ENCODE measurements around the gene EIF4E. TPM values are rescaled to one million over a fixed set of nuclear protein-coding genes. Genes with fewer than 3 reads are reported as not detected.
"Not testable (repeated sequence)": the region's sequence is repeated elsewhere in the genome, so short reads cannot be mapped to it uniquely, and the experiment has no call there.

The EIF4E gene
- total RNA-seq, 1 experiment from 2014 or later: 224 TPM

GRCh38 chr4:98886382-98886781 is 42.6 kb downstream of the EIF4E start:
- H3K36me3 ChIP-seq: peaks cover 88% of the 10 kb centered on the region
- not testable (repeated sequence) for DNase-seq (ENCODE audit: low read depth in 1 of 2, low spot score in 2 of 2); H3K27ac ChIP-seq; H3K27me3 ChIP-seq (replicated peaks); H3K9me3 ChIP-seq (replicated peaks); H3K4me1 ChIP-seq (replicated peaks); H3K4me3 ChIP-seq

DNA sequence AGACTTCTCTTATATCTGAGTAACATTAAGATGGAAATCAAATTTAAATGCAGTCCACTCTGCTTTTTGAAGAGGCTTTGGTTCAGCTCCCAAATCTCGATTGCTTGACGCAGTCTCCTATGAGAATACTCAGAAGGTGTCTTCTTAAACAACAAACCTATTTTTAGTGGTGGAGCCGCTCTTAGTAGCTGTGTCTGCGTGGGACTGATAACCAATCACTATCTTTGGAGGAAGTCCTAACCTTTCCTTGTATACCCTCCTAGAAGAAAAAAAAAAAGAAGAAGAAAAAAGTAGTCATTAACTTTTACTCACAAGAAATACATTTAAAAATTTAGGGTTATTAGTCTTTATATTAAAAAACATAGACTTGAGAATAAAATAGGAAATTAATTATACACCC is 48.0 kb downstream of the EIF4E start:
- H3K4me1 ChIP-seq (replicated peaks); H3K9me3 ChIP-seq (replicated peaks); H3K4me3 ChIP-seq; H3K27me3 ChIP-seq (replicated peaks); H3K27ac ChIP-seq; DNase-seq (ENCODE audit: low read depth in 1 of 2, low spot score in 2 of 2): not testable (repeated sequence)
- peaks cover 48% of the 10 kb centered on the region for H3K36me3 ChIP-seq

GRCh38 chr4:98879515-98879914 is 49.4 kb downstream of the EIF4E start:
- no peak for DNase-seq (ENCODE audit: low read depth in 1 of 2, low spot score in 2 of 2)
- no peaks in the 10 kb centered on the region for H3K9me3 ChIP-seq (replicated peaks)
- H3K27ac ChIP-seq: no peak overlapping the region
- H3K4me1 ChIP-seq (replicated peaks): no peaks in the 10 kb centered on the region
- H3K36me3 ChIP-seq: peaks cover 35% of the 10 kb centered on the region
- no peaks in the 10 kb centered on the region for H3K27me3 ChIP-seq (replicated peaks)
- H3K4me3 ChIP-seq: no peak overlapping the region

- DNase-seq (ENCODE audit: low read depth in 1 of 2, low spot score in 2 of 2): no peak
- Histone ChIP-seq H3K4me1 (replicated peaks) (no peaks in the 10 kb centered on the region), H3K36me3 (peaks cover 8% of the 10 kb centered on the region; the same call in 1 of the 2 replicates)
These were observed 55.9 kb downstream of the EIF4E start for GRCh38 chr4:98873059-98873458.

DNA sequence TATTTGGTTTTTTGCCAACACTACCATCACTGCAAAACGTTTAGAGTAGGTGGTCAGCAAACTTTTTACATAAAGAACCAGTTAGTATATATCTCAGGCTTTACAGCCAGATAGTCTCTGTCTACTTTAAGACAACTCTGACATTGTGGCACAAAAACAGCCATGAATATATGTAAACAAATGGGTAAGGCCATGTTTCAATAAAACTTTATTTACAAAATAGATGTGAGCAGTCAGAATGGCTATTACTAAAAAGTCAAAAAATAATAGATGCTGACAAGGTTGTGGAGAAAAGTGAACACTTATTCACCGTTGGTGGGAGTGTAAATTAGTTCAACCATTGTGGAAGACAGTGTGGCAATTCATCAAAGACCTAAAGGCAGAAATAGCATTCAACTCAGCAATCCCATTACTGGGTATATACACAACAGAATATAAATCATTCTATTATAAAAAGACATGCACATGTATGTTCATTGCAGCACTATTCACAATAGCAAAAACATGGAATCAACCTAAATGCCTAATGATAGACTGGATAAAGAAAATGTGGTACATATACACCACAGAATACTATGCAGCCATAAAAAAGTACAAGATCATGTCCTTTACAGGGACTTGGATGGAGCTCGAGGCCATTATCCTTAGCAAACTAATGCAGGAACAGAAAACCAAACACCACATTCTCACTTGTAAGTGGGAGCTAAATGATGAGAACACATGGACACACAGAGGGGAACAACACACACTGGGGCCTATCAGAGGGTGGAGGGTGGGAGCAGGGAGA is 56.6 kb downstream of the EIF4E start:
- H3K4me3 ChIP-seq; H3K4me1 ChIP-seq (replicated peaks); H3K27ac ChIP-seq; H3K36me3 ChIP-seq; H3K9me3 ChIP-seq (replicated peaks); DNase-seq (ENCODE audit: low read depth in 1 of 2, low spot score in 2 of 2); H3K27me3 ChIP-seq (replicated peaks): not testable (repeated sequence)

More at GRCh38 chr4:98873059-98873458, 55.9 kb downstream of the EIF4E start:
- Histone ChIP-seq H3K9me3 (replicated peaks) (no peaks in the 10 kb centered on the region), H3K27ac (no peak overlapping the region), H3K27me3 (replicated peaks) (no peaks in the 10 kb centered on the region), H3K4me3 (no peak overlapping the region)

DNA sequence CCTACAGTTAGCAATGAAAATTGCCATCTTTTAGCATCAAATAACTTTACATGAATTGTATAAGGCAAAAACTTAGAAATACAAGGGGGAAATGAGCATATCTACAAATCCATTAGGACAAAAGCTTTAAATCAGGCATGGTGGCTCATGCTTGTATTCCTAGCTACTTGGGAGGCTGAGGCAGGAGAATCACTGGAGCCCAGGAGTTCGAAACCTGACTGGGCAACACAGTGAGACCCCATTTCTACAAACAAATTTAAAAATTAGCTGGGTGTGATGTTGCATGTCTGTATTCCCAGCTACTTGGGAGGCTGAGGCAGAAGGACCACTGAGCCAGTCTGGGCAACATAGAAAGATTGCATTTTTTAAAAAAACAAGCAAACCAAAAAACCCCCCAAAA is 61.3 kb downstream of the EIF4E start:
- Histone ChIP-seq H3K27ac (no peak overlapping the region), H3K4me1 (replicated peaks) (no peaks in the 10 kb centered on the region), H3K9me3 (replicated peaks) (no peaks in the 10 kb centered on the region), H3K27me3 (replicated peaks) (no peaks in the 10 kb centered on the region), H3K4me3 (no peak overlapping the region), H3K36me3 (no peaks in the 10 kb centered on the region)
- DNase-seq (ENCODE audit: low read depth in 1 of 2, low spot score in 2 of 2): no peak

- H3K27me3 ChIP-seq (replicated peaks): no peaks in the 10 kb centered on the region
- no peaks in the 10 kb centered on the region for H3K36me3 ChIP-seq
- H3K27ac ChIP-seq: no peak overlapping the region
- no peak overlapping the region for H3K4me3 ChIP-seq
- no peaks in the 10 kb centered on the region for H3K4me1 ChIP-seq (replicated peaks)
- no peak for DNase-seq (ENCODE audit: low read depth in 1 of 2, low spot score in 2 of 2)
- no peaks in the 10 kb centered on the region for H3K9me3 ChIP-seq (replicated peaks)
These were observed 63.9 kb downstream of the EIF4E start for GRCh38 chr4:98865059-98865458.

DNA sequence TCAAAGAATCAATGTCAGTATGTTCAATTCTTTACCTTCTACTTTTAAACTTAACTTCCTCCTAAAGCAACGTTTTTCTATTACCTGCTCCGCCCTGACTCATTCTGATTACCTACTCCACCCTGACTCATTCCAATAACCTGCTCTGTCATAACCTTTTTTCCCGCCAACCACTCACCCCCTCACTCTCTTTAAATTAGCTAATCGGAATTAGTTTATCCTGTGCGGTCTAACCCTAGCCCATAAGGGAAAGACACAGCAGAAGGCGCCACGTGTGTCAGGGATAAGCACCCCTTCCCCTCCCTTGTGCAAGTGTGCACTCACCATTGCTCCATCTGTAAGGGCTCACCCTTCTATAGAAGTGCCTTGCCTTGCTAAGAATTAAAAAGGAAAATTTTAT is 64.4 kb downstream of the EIF4E start:
- no peak for DNase-seq (ENCODE audit: low read depth in 1 of 2, low spot score in 2 of 2)
- H3K27me3 ChIP-seq (replicated peaks): no peaks in the 10 kb centered on the region
- no peak overlapping the region for H3K27ac ChIP-seq

DNA sequence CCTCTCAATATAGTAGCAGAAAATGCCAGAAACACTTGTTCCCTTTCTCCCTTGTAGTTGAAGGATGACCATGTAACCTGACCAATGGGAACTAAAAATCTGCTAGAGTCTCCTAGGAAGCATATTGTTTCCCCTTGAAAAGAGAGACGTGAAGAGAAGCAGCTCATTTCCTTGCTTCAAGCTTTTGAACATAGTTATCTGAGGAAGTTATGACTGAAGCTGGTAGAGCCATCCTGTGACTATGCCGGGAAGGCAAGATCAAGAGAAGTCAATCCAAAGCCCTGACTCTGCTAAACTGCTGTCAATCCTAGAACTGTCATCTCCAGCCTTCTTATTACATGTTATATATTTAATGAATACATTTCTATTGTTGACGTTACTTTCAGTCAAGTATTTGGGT is 66.6 kb downstream of the EIF4E start:
- no peak for DNase-seq (ENCODE audit: low read depth in 1 of 2, low spot score in 2 of 2)
- H3K27me3 ChIP-seq (replicated peaks): no peaks in the 10 kb centered on the region
- H3K4me1 ChIP-seq (replicated peaks): no peaks in the 10 kb centered on the region
- H3K36me3 ChIP-seq: no peaks in the 10 kb centered on the region
- H3K4me3 ChIP-seq: no peak overlapping the region
- no peak overlapping the region for H3K27ac ChIP-seq
- H3K9me3 ChIP-seq (replicated peaks): no peaks in the 10 kb centered on the region

More for the DNA sequence above, 64.4 kb downstream of the EIF4E start:
- no peaks in the 10 kb centered on the region for H3K9me3 ChIP-seq (replicated peaks)
- no peak overlapping the region for H3K4me3 ChIP-seq
- H3K36me3 ChIP-seq: no peaks in the 10 kb centered on the region
- H3K4me1 ChIP-seq (replicated peaks): no peaks in the 10 kb centered on the region

- no peak for DNase-seq (ENCODE audit: low read depth in 1 of 2, low spot score in 2 of 2)
- Histone ChIP-seq H3K36me3 (no peaks in the 10 kb centered on the region), H3K9me3 (replicated peaks) (no peaks in the 10 kb centered on the region), H3K27me3 (replicated peaks) (no peaks in the 10 kb centered on the region), H3K4me1 (replicated peaks) (no peaks in the 10 kb centered on the region), H3K4me3 (no peak overlapping the region), H3K27ac (no peak overlapping the region)
These were observed 67.6 kb downstream of the EIF4E start for GRCh38 chr4:98861100-98861884.

GRCh38 chr4:98851806-98852205 is 77.1 kb downstream of the EIF4E start:
- no peak overlapping the region for H3K27ac ChIP-seq
- no peaks in the 10 kb centered on the region for H3K27me3 ChIP-seq (replicated peaks)
- no peaks in the 10 kb centered on the region for H3K9me3 ChIP-seq (replicated peaks)
- peaks cover 11% of the 10 kb centered on the region for H3K4me1 ChIP-seq (replicated peaks)
- H3K36me3 ChIP-seq: no peaks in the 10 kb centered on the region
- no peak overlapping the region for H3K4me3 ChIP-seq
- peak in 1 of 2 experiments; percentile 16 for DNase-seq (ENCODE audit: low read depth in 1 of 2, low spot score in 2 of 2)

GRCh38 chr4:98850937-98851336 is 78.0 kb downstream of the EIF4E start:
- no peak overlapping the region for H3K4me3 ChIP-seq
- no peaks in the 10 kb centered on the region for H3K9me3 ChIP-seq (replicated peaks)
- no peaks in the 10 kb centered on the region for H3K36me3 ChIP-seq
- H3K27me3 ChIP-seq (replicated peaks): no peaks in the 10 kb centered on the region
- H3K4me1 ChIP-seq (replicated peaks): peaks cover 11% of the 10 kb centered on the region
- H3K27ac ChIP-seq: no peak overlapping the region
- no peak for DNase-seq (ENCODE audit: low read depth in 1 of 2, low spot score in 2 of 2)

- Histone ChIP-seq H3K9me3 (replicated peaks) (no peaks in the 10 kb centered on the region), H3K36me3 (no peaks in the 10 kb centered on the region), H3K4me1 (replicated peaks) (peaks cover 11% of the 10 kb centered on the region), H3K4me3 (no peak overlapping the region), H3K27ac (no peak overlapping the region), H3K27me3 (replicated peaks) (no peaks in the 10 kb centered on the region)
- no peak for DNase-seq (ENCODE audit: low read depth in 1 of 2, low spot score in 2 of 2)
These were observed 80.5 kb downstream of the EIF4E start for GRCh38 chr4:98848448-98848847.

DNA sequence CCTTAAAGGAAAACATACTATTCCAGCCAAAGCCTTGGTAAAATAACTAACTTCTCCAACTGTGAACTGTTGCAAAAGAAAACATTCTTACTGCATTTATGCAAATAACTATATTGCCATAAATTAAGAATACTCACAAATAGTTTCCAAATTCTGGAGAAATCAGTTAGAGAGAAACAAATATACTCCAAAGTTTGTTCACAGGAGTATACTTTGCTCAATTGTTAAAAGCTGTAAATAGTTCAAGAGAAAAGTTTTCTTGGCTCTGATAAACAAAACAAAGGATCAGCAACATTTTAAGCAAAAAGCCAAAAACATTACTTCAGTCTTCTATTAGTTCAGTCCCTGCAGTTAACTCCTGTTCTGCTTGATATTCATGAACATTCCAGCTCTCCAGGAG is 83.0 kb downstream of the EIF4E start:
- Histone ChIP-seq H3K9me3 (replicated peaks) (no peaks in the 10 kb centered on the region), H3K36me3 (no peaks in the 10 kb centered on the region), H3K4me1 (replicated peaks) (no peaks in the 10 kb centered on the region), H3K4me3 (no peak overlapping the region), H3K27ac (no peak overlapping the region), H3K27me3 (replicated peaks) (no peaks in the 10 kb centered on the region)
- DNase-seq (ENCODE audit: low read depth in 1 of 2, low spot score in 2 of 2): no peak
